HG02588 (cell line): Measurements from ENCODE around the gene COMMD10.
"Not testable (repeated sequence)": the region's sequence is repeated elsewhere in the genome, so short reads cannot be mapped to it uniquely, and the experiment has no call there.

ENCODE experiments used
- ATAC-seq: cut with Tn5 transposase; IDR thresholded peaks from one replicate; pipeline ENCODE4 v1.9.1; 2021; ENCODE audit warnings: mild to moderate bottlenecking, moderate library complexity; ENCODE audit not compliant: unreplicated experiment

The COMMD10 gene

DNA sequence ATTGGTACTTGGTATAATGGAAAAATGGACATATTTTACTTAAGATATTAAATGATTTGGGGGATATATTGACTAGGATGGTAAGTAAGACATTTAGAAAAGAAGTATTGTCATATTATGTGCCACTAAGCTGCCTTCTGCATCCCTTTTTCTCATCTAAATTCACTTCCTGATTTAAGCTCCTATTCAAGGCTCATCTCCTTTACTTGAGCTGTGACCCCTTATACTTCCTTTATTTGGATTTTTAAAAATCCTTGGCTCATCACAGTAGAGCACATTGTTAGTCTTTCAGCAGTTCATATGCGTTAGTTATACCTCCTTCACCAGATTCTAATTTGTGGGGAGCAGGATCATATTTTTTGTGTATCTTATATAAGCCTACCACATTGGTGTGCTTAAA, 6.6 kb downstream of the COMMD10 start:
- ATAC-seq: no peak

- ATAC-seq: no peak
These were observed 12.5 kb downstream of the COMMD10 start for GRCh38 chr5:116097301-116097700.

- no peak for ATAC-seq
These were observed 14.2 kb downstream of the COMMD10 start for GRCh38 chr5:116098998-116099397.

DNA sequence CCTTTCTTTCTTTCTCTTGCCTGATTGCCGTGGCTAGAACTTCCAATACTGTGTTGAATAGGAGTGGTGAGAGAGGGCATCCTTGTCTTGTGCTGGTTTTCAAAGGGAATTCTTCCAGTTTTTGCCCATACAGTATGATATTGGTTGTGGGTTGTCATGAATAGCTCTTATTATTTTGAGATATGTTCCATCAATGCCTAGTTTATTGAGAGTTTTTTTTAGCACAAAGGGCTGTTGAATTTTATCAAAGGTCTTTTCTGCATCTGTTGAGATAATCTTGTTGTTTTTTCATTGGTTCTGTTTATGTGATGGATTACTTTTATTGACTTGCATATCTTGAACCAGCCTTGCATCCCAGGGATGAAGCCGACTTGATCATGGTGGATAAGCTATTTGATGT, 20.1 kb downstream of the COMMD10 start:
- ATAC-seq: not testable (repeated sequence)

- no peak for ATAC-seq
These were observed 30.3 kb downstream of the COMMD10 start for GRCh38 chr5:116115163-116115562.

GRCh38 chr5:116130471-116130870, 45.6 kb downstream of the COMMD10 start:
- no peak for ATAC-seq

- ATAC-seq: no peak
These were observed 46.2 kb downstream of the COMMD10 start for GRCh38 chr5:116130976-116131375.

- ATAC-seq: no peak
These were observed 48.5 kb downstream of the COMMD10 start for GRCh38 chr5:116133281-116133680.

DNA sequence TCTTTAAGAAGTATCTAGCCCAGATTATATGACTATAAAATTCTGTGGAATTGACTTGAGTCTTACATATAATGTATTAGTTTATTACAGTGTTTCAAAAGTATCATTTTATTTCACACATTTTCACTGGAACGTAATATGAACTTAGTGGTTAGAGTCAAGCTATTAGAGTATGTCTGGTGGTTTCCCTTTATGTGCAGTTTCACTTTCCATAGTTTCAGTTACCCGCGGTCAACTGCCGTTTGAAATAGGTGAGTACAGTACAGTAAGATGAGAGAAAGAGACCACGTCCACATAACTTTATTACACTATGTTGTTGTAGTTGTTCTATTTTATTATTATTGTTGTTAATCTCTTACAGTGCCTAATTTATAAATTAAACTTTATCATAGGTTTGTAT, 50.5 kb downstream of the COMMD10 start:
- ATAC-seq: peak; percentile 100

GRCh38 chr5:116137544-116138378, 52.9 kb downstream of the COMMD10 start:
- ATAC-seq: no peak

DNA sequence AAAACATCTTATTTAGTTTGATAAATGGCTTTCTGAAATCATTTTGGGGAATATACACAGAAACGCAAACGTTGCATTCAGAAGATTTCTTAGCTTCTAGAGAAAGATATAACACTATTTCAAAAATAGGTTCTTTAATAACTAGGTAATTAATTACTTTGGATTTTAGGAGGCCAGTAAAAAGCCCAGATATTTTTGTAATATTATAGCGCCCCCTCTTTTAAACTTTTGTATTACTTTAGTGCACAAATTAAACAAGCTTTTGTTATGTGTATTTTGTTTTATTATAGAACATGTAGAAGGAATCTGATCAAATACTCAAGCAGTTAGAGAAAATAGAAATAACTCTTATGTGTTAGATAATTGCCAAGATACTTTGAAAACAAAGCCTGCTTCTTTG, 57.7 kb downstream of the COMMD10 start:
- ATAC-seq: no peak

DNA sequence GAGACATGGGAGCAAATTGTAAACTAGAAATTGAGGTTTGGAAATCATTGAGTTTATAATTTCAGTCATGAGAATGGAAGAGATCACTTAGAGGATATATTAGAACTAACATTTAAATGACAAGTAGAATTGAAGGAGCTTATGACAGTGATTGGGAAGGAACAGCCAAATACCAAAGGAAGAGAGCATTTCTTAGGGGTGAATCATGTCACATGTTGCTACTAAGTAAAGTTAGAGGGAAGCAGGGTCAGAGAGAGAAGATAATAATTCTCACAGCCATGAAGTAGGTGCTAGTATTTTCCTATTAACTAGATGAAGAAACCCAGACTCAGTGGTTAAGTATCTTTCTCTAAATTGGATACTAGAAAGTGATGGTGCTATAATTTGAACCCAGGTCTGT, 59.3 kb downstream of the COMMD10 start:
- no peak for ATAC-seq

- no peak for ATAC-seq
These were observed 60.2 kb downstream of the COMMD10 start for GRCh38 chr5:116144991-116145390.

GRCh38 chr5:116145416-116145815, 60.6 kb downstream of the COMMD10 start:
- ATAC-seq: no peak

DNA sequence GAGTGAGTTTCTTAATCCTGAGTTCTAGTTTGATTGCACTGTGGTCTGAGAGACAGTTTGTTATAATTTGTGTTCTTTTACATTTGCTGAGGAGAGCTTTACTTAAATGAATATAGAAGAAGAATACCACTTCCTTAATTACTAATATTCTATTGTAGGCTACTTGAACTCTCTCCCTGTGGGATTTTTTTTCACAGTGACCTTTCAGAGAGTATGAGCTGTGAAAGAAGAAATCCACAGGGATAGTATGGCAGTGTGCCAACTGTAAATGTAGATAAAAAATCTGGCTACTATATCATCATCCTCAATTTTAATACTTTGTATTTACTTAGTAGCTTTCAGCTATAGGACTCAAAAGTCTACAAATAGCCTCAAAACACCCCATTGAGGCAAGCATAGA, 67.3 kb downstream of the COMMD10 start:
- no peak for ATAC-seq

GRCh38 chr5:116153687-116154174, 68.9 kb downstream of the COMMD10 start:
- no peak for ATAC-seq

DNA sequence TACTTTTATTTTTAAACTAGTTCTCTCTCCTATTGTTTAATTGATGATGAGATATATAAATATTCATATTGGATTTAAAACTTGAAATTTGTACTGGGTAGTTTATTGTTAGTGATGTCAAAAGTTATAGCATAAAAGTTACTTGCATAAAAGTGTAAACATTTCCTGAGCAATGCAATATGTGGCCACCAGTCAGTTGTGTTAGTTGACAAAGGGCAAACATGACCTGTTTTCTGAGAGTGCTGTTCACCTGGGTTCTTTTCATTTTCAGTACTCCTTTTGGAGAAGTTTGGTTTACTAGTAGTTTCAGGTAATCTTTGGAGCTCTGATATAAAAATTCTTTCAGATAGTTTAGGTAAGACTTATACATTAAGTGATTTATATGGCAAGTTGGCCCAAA, 69.4 kb downstream of the COMMD10 start:
- no peak for ATAC-seq

DNA sequence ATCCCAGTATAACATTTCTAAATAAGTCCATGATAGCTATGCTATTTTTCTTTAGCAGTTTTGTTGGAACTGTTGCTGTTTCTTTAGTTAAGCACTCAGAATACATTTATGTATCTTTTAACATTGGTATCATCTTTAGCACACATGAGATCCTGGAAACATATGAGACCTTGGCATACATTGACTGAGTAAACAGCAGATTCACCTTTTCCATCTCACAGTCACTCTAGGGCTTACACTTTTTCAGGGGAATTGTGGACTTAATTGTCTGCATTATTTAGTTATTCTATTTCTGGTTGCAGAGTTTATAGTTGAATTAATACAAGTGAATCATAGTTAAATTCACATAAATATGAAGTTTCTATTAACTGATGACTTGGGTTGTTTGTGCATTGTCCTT, 70.1 kb downstream of the COMMD10 start:
- ATAC-seq: no peak

DNA sequence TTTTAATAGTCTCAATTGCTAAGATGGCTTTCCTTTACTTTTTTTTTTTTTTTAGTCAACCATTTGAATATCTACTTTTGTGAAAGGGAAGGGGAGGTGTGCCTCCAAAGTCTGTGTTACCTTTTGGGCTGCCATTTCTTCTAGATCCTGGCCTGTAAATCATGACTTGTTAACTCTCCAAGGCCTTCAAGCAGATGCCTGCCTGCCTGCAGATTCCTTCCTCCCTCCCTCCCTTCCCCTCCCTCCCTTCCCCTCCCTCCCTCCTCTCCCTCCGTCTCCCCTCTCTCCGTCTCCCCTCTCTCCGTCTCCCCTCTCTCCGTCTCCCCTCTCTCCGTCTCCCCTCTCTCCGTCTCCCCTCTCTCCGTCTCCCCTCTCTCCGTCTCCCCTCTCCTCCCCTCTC, 73.1 kb downstream of the COMMD10 start:
- ATAC-seq: no peak

DNA sequence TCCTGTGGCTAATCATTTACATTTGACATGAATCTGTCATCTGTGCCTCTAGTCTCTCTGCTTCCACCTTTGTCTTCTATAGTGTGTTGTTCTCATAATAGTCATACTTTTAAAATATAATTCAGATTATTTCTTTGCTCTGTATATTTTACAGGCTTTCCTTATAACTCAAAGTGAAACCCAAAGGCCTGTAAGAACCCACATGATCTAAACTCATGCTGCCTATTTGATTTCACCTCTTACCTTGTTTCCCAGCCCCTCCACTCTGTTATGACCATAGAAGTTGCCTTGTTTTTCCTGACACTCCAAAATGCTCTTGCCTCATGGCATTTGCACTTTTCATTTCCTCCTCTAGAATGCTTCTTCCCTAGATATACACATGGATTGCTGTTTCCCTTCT, 74.2 kb downstream of the COMMD10 start:
- no peak for ATAC-seq

DNA sequence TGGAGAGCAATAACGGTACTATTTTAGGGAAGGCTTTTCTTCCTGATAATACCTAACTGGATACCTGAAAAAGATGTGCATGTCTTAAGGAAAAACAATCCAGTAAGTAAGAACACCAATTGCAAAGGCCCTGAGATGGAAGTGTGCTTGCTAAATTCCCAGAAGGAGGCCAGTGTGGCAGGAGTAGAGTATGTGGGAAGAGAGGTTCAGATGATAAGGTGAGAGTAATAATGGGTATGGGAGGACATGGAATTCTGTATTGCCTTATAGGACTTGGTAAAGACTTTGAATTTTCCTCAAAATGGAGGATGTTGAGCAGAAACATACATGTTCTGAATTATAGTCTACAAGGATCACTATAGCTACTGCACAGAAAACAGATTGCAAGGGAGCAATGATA, 89.3 kb downstream of the COMMD10 start:
- ATAC-seq: no peak

GRCh38 chr5:116176121-116176520, 91.3 kb downstream of the COMMD10 start:
- ATAC-seq: no peak

GRCh38 chr5:116178925-116179324, 94.1 kb downstream of the COMMD10 start:
- no peak for ATAC-seq
